HL-60 (cell line): ENCODE measurements around the gene RMND5A.

Source experiments
- CTCF ChIP-seq: IDR thresholded peaks from one replicate; pipeline ENCODE4 v1.5.1; 2011; ENCODE audit warnings: low read length, control low read depth, inconsistent platforms; ENCODE audit not compliant: insufficient read depth
- REST ChIP-seq: IDR thresholded peaks from 2 replicates; pipeline ENCODE4 v1.6.1; 2012; ENCODE audit warnings: low read depth; ENCODE audit not compliant: insufficient replicate concordance

DNA sequence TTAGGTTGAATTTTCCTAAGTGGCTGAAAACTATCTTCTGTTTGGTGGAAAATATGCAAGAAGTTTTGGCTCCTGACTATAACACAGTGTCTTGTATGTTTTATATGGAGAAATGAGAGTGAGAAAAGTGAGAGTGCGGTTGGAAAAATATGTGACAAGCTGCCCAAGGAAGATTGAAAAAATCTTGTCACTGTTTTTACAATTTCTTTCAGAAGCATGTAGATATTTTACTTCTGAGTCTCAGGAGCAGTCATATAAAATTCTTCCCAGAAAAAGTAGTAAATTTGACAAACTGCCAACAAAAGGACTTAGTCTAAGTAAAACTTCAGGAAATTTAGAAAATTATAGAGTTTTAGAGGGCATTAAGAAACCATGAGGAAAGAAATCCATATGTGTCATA lies 19.4 kb upstream of the RMND5A start:
- TF ChIP-seq CTCF (no peak), REST (no peak)
